ENCODE data around the gene KCNJ12.
"Not testable (repeated sequence)": the region's sequence is repeated elsewhere in the genome, so short reads cannot be mapped to it uniquely, and the experiment has no call there.

KCNJ12 gene

GRCh38 chr17:21447552-21447951 is 71.4 kb downstream of the KCNJ12 start:
- DNase-seq (ENCODE audit: low read depth in 2 of 2), result not testable (repeated sequence)

GRCh38 chr17:21449891-21450290 is 73.7 kb downstream of the KCNJ12 start:
- DNase-seq (ENCODE audit: low read depth in 2 of 2), result not testable (repeated sequence)

GRCh38 chr17:21451975-21452374 is 75.8 kb downstream of the KCNJ12 start:
- no peak for DNase-seq (ENCODE audit: low read depth in 2 of 2)

GRCh38 chr17:21452377-21453143 is 76.4 kb downstream of the KCNJ12 start:
- no peak for DNase-seq (ENCODE audit: low read depth in 2 of 2)

- no peak for DNase-seq (ENCODE audit: low read depth in 2 of 2)
Measured at GRCh38 chr17:21453144-21453898, 77.2 kb downstream of the KCNJ12 start.

- not testable (repeated sequence) for DNase-seq (ENCODE audit: low read depth in 2 of 2)
Measured at GRCh38 chr17:21454006-21454405, 77.8 kb downstream of the KCNJ12 start.

GRCh38 chr17:21454441-21454840 is 78.3 kb downstream of the KCNJ12 start:
- DNase-seq (ENCODE audit: low read depth in 2 of 2), result no peak

GRCh38 chr17:21455761-21456160 is 79.6 kb downstream of the KCNJ12 start:
- no peak for DNase-seq (ENCODE audit: low read depth in 2 of 2)

GRCh38 chr17:21456449-21456848 is 80.3 kb downstream of the KCNJ12 start:
- not testable (repeated sequence) for DNase-seq (ENCODE audit: low read depth in 2 of 2)

- DNase-seq (ENCODE audit: low read depth in 2 of 2), result peak; percentile 84 to 90
Measured at GRCh38 chr17:21457051-21458026, 81.2 kb downstream of the KCNJ12 start.

- DNase-seq (ENCODE audit: low read depth in 2 of 2), result no peak
Measured at GRCh38 chr17:21458054-21458453, 81.9 kb downstream of the KCNJ12 start.

GRCh38 chr17:21459536-21459935 is 83.4 kb downstream of the KCNJ12 start:
- DNase-seq (ENCODE audit: low read depth in 2 of 2), result no peak

GRCh38 chr17:21460358-21460757 is 84.2 kb downstream of the KCNJ12 start:
- no peak for DNase-seq (ENCODE audit: low read depth in 2 of 2)

GRCh38 chr17:21462237-21462636 is 86.1 kb downstream of the KCNJ12 start:
- no peak for DNase-seq (ENCODE audit: low read depth in 2 of 2)

GRCh38 chr17:21463204-21463661 is 87.1 kb downstream of the KCNJ12 start:
- DNase-seq (ENCODE audit: low read depth in 2 of 2), result no peak

GRCh38 chr17:21463779-21464407 is 87.7 kb downstream of the KCNJ12 start:
- no peak for DNase-seq (ENCODE audit: low read depth in 2 of 2)

GRCh38 chr17:21464611-21465021 is 88.5 kb downstream of the KCNJ12 start:
- DNase-seq (ENCODE audit: low read depth in 2 of 2), result no peak

GRCh38 chr17:21466550-21466949 is 90.4 kb downstream of the KCNJ12 start:
- DNase-seq (ENCODE audit: low read depth in 2 of 2), result no peak

- DNase-seq (ENCODE audit: low read depth in 2 of 2), result no peak
Measured at GRCh38 chr17:21467196-21467595, 91.0 kb downstream of the KCNJ12 start.

- no peak for DNase-seq (ENCODE audit: low read depth in 2 of 2)
Measured at GRCh38 chr17:21467739-21468490, 91.8 kb downstream of the KCNJ12 start.
